ENCODE data around the gene WIZ. TPM values are rescaled to one million over a fixed set of nuclear protein-coding genes. Genes with fewer than 3 reads are reported as not detected.
A peak's percentile ranks its signal among the peaks of the same experiment; 100 is the strongest.

WIZ gene
- total and polyA plus RNA-seq, 2 of the 4 experiments (the other 2 are of a cell fraction) = 0.90 to 27.1 TPM

GRCh38 chr19:15372470-15372869 is 77.3 kb downstream of the WIZ start:
- Histone ChIP-seq H3K27me3 (ENCODE audit: control insufficient read depth, insufficient read depth, low read length) (no peaks in the 10 kb centered on the region), H3K4me2 (ENCODE audit: low read depth, low read length) (no peak overlapping the region), H4K8ac (ENCODE audit: low read depth in 2 of 2, low read length in 2 of 2) (no peak overlapping the region), H2BK120ac (ENCODE audit: low read depth, low read length) (no peak overlapping the region), H2BK20ac (ENCODE audit: low read depth, low read length) (no peak overlapping the region), H3K23ac (ENCODE audit: low read depth, low read length) (no peak overlapping the region), H2BK15ac (ENCODE audit: low read depth, low read length) (no peak overlapping the region), H3K14ac (replicated peaks; ENCODE audit: low read depth, low read length) (no peak overlapping the region), H3K56ac (ENCODE audit: extremely low read depth, insufficient read depth, low read length) (no peak overlapping the region), H3K9me1 (ENCODE audit: insufficient read depth, low read length) (peaks cover 7% of the 10 kb centered on the region), H2AK9ac (replicated peaks; ENCODE audit: low read depth, low read length, poor library complexity) (no peak overlapping the region), H3K79me1 (ENCODE audit: low read depth in 1 of 2, low read length in 2 of 2) (peaks cover 12 to 71% of the 10 kb centered on the region in 2 experiments), H3K4me1 (ENCODE audit: control insufficient read depth, insufficient read depth, low read length) (peaks cover 6% of the 10 kb centered on the region), H4K5ac (ENCODE audit: low read depth, low read length) (no peak overlapping the region), H3K4me3 (ENCODE audit: insufficient read depth, low read depth, low read length) (no peak overlapping the region), H3K36me3 (ENCODE audit: control insufficient read depth, insufficient read depth, low read length) (peaks cover 57% of the 10 kb centered on the region), H2BK5ac (ENCODE audit: low read depth, low read length, poor library complexity, severe bottlenecking) (no peak overlapping the region), H3K4ac (ENCODE audit: low read depth, low read length) (no peak overlapping the region), H3K27ac (ENCODE audit: insufficient read depth, low read length) (no peak overlapping the region), H4K20me1 (ENCODE audit: insufficient read depth, low read length) (peaks cover 40% of the 10 kb centered on the region), H3K9me3 (ENCODE audit: control insufficient read depth, insufficient read depth, low read length) (no peaks in the 10 kb centered on the region), H4K91ac (ENCODE audit: insufficient read depth, low read depth, low read length) (no peak overlapping the region), H3K9ac (ENCODE audit: low read depth, low read length) (no peak overlapping the region), H2AK5ac (ENCODE audit: low read depth, low read length) (no peak overlapping the region), H2AFZ (replicated peaks; ENCODE audit: low read length, poor library complexity) (no peak overlapping the region), H3K18ac (ENCODE audit: low read depth, low read length) (no peak overlapping the region)
- no peak for DNase-seq
- dilution Hi-C loops (cut with HindIII; ENCODE audit: low sequenced_read_pairs, unreplicated experiment) (no loop called here), intact Hi-C loops (cut with micrococcal nuclease) (loop anchor here (10.0 kb wide), 1 partner anchor 268 kb away; the partner anchor contains the start of gene SYDE1), in situ Hi-C loops (cut with MboI; ENCODE audit: low sequenced_read_pairs) (no loop called here)
- ChIA-PET POLR2A (ENCODE audit: unreplicated experiment) (no interaction called here), CTCF (no interaction called here)
- no TSS peak for BruUV-seq (replicated peaks)
- 95% methylated on average over 6 of the region's 14 CpGs; no CpG with 5 or more reads in 1 of the 2 experiments for WGBS, 2 experiments (ENCODE audit: extremely low coverage in 2 of 2, insufficient read length in 1 of 2)
- no peak for ATAC-seq (ENCODE audit: low read depth)
- TF ChIP-seq CEBPB (IDR thresholded peaks at IDR 0.05; ENCODE audit: low read depth, low read length) (peak; percentile 73), SMC3 (IDR thresholded peaks at IDR 0.05; ENCODE audit: low read depth, low read length) (no peak)

All from IMR-90 (cell line).